ENCODE results near the gene CD6.
A peak's percentile ranks its signal among the peaks of the same experiment; 100 is the strongest.

Gene CD6

DNA sequence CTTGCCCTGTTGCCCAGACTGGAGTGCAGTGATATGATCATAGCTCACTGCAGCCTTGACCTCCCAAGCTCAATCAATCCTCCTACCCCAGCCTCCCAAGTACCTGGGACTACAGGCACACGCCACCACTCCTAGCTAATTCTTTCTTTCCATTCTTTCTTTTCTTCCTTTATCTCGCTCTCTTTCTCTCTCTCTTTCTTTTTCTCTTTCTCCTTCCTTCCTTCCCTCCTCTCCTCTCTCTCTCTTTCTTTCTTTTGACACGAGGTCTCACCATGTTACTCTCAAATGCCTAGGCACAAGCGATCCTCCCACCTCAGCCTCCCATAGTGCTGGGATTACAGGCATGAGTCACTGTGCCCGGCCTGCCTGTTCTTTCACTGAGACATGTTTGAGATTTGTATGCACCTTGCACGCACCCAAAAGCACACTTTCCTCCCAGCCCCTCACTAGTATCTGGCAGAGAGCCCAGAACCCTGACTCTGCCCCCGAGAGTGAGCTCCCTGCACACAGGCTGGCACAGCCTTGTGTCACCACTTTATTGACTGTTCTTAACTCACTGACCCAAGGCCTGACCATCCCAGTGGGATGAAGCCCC lies 56.8 kb downstream of the CD6 start:
- DNase-seq: peak in 1 of 5 experiments; percentile 89

DNA sequence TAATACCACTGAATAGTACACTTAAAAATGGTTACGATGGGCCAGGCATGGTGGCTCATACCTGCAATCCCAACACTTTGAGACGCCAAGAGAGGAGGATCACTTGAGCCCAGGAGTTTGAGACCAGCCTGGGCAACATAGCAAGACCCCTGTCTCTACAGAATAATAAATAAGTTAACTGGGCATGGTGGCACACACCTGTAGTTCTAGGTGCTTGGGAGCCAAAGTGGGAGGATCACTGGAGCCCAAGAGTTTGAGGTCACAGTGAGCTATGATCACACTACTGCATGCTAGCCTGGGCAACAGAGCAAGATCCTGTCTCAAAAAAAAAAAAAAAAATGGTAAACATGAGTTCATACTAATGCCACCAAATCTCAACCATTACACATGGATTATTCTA lies 61.3 kb downstream of the CD6 start:
- DNase-seq: no peak

DNA sequence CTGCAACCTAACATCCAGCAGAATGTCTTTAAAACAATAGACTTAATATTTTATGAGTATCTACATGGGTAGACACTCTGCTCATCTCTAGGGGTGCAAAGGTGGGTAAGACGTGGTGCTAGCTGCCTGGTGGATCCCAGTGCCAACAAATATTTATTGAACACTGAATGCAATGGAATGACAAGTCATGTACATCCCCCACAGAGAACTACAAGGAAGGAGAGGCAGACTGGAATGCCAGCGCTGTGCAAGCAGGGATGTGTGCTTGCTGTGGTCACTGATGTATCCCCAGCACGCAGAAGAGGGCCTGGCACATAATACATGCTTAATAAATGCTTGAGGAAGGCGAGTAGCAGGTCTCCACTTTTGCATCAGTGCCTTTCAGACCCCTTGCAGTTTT lies 61.9 kb downstream of the CD6 start:
- DNase-seq: no peak

DNA sequence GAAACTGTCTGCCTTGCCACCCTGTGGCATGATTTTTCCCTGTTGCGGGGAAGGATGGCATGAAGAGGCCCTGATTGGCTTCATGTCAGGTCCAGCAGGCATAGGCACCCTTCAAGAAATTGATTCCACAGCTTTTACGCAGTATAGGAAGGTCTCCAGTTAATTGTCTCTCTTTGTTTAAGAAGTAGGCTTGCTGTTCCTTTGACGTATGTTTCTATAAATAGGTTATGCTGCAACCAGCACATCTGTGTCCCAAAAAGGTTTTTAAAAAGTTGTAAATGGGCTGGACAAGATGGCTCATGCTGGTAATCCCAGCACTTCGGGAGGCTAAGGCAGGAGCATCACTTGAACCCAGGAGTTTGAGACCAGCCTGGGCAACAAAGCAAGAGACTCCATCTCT lies 62.6 kb downstream of the CD6 start:
- DNase-seq: no peak

DNA sequence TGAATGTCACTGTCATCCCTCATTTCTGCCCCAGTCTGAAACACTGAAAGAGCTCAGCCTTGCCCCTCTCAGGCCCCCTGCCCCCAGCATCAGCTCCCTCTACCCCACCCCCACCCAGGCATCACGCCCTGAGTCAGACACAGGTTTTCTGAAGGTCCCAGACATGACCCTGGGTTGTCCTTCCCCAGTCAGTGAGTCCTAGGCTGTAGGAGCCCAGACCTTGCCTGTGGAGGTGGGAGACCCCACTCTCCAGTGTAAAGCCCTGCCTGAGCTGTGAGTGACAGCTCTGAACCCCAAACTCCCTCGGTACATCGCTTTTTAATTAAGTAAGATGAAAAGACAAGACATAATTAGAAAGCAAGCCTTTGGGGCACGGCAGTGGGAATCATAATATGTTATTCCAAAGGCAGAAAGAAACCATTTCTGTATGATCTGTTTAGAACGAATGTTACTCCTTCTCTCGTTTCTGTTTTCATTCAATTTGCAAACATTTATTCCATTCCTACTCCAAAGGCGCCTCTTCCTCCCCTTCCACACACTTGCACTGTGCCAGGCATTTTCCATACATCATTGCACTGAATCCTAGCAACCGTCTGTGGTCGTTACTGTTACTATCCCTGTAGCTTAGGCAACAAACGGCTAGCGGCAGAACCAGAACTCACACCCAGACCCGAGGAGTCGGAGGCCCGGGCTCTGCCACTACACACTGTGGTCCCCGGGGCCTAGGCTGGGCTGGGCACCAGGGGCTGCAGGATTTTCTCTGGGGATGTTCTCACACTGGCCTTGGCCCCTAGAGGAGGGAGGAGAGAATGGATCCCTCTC lies 63.4 kb downstream of the CD6 start:
- DNase-seq: no peak

DNA sequence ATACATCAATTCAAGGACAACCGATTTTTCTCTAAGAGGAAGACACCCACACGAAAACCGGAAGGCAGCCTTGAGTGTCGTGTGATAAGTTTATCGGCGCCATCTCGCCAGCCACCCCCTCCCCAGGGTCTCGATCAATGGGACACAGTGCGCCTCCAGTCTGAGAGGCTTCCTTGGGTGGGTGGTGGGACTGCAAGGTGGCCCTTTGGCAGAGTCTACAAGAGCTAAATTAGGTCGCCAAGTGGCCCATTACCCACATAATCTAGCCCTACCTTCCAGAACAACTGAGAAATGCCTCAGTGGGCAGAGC lies 64.0 kb downstream of the CD6 start:
- DNase-seq: no peak

DNA sequence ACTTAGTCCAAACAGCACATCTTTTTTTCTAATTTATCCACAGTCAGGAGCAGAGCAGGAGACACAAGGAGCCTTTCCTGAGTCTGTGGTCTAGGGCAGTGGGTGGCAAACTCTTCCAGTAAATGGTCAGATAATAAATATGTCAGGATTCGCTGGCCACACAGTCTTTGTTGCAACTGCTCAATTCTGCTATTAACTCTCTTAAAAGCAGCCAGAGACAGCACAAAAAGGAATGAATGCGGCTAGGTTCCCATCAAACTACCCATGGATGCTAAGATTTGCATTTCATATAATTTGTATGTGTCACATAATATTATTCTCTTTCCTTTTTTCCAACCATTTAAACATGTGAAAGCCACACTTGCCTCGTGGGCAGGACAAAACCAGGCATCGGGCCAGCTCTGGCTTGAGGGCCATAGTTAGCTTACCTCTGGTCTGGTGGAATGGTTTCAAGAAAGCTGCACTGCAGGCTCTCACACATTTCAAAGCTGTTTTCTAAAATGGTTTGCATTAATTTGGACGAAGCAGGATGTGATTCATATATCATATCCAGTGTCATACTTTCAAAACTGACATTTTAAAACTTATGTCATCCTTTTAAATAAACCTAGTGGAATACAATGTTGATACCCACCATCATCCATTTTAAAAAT lies 66.1 kb downstream of the CD6 start:
- peak in 1 of 5 experiments; percentile 57 for DNase-seq

DNA sequence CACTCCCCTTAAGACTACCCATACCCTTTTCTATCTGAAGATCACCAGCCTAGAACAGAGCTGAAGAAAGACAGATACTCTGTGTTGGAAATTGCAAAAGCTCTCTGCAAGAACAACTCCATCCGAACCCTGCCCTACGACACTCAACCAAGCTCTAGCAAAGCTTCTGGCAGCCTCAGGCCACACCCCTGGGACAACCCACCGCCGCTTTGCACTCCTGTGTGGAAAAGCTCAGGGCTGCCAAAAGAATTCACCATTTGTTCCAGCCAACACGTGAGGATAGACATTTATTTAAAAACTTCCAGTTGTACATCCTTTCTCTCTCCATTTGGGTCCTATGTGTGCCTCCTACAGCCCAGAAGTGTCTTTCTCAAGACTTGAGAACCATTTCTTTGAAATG lies 68.4 kb downstream of the CD6 start:
- DNase-seq: no peak

DNA sequence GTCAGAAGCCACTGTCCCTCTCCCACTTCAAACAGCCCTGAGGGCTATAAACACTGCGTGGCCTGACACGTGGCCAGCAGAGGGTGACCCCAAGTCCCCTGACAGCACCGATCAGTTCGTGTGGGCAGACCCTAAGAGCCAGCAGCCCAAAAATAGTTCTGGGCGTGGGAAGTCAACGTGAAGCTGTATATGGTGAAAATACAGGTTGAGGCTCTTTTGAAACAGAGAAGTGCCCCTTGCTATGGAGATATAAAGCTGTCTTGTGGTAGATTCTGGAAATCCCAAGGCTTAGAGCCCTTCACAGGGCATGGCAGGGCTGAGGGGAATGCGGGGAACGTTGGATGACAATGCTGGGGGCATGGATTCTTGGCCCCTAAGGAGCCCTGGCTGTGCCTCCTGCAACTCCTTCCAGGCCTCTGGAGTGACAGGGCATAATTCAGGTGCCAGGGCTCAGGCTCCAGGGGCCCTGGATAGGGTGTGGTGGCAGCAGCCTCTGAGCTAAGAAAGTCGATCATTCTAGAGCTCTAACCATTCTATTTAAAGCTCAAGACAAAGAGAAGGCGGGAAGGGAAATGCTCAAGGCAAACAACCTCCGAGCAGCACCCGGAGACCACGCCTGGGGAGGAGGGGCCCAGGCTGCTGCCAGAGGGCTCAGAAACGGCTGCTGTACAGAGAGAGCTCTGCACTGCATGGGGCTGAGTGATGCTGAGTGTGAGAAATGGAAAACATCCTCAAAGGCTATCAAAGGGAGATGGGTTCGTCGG lies 70.5 kb downstream of the CD6 start:
- DNase-seq: peak; percentile 53 to 98 (median 72)

DNA sequence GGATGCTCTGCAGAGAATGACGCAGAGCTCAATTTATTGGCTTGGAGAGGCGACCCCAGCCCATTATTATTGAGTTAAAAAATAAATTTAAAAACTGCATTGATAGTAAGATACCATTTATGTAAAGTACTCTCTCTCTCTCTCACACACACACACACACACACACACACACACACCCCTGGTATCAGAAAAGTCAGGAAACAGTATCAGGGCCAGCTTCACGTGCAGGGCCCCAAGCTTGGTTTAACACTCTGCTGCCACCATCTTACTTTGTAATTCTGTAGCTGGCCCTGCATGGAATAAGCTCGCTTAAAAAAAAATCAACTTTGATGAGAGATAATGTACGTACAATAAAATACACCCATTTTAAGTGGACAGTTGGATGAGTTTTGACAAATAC lies 71.1 kb downstream of the CD6 start:
- no peak for DNase-seq

DNA sequence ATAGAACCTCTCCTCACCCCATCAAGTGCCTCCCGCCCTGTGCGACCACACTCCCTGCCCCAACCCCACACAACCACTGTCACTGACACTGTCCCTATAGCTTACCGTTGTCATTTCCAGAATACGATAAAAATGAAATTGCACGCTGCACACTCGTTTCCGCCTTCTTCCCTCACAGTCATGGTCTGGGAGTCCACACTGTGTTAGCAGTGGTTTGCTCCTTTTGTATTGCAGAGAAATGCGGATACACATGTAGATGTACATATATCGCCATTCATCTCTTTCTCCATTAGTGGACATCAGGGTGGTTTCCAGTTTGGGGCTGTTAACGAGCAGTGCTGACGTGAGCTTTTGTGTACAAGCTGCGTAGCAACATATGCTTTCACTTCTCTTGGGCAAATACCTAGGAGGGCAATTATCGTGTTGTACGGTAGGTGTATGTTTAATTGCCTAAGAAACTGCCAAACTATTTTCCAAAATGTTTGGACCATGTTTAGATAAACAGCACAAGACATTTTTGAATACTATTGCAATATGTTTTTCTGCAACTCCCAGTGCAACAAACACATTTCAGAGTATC lies 71.6 kb downstream of the CD6 start:
- DNase-seq: peak in 1 of 5 experiments; percentile 85

DNA sequence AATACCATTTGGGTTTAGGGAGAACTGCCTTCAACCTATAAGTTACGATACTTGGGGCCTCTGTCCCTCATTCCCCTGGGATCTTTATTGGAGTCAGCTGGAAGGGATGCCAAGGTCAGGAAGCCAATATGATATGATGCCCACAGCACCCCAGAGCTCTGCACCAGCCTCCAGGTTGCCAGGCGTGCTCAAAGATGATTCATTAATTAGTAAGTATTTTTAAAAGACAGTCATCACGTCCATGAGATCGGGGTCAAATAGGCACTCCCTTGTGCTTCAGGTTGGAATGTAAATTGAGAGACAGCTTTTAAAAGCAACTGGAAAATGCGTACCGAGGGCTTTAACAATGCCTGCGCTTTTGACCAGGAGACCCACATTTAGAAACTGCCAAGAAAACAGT lies 73.8 kb downstream of the CD6 start:
- no peak for DNase-seq

DNA sequence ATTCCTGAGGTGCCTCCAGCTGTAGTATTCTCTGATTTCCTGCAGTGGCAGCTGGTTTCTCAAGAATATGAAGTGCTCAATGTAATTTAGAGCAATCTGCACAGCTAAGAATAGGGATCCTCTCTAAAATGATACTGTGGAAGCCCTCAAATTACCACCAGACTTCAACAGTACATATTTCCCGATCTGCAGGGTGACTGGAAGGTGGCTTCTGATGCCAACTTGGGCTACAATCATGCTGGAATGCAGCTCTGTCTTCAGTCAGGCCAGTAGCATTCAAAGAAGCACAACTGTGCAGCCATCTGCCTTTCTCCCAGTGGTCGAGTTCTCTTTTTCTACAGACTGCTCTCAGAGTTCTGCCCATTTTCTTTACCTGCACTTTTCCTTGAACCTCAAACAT lies 75.4 kb downstream of the CD6 start:
- no peak for DNase-seq

DNA sequence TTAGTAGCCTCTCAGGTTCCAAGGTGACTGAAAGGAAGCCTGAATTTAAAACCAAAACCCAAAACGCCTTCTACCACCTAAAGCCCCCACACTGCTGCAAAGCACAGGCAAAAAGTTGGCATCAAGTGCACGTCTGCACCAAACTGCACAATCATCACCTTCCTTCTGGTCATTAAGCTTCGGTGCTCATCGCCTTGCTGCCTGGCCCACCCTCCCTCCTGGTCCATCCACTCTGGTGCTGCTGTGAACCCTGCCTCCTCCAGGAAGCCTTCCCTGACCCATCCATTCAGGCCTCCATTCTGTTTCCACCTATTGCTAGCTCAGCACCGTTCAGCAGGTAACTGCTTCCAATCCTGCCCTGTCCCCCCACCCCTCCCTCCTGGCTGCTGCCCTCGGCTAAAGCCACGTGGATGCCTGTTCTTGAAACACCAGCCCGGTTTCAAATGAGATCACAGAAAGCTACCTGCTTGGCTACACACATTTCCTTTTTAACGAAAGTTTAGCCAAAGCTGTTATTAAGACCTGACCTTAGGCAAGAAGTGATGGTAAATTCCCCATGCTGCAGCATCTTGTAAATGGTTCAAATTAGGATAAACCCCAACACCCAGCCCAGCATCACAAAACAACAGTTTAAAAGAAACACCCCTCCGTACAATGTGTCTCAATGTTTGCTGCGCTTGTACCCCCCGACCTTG lies 77.0 kb downstream of the CD6 start:
- no peak for DNase-seq

DNA sequence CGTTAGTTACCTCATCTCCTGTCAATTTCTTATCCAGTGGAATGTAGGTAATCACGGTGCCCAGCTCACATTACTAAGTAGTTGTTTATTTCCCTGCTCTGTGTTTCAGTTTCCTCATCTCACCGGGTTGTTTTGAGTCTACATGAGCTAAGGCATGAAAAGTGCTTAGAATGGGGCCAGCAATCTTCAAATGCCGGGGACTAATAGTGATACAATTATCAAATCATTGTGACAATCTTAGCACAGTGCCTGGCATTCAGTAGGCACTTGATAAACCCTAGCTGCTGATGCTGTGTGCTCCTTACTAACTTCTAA lies 77.5 kb downstream of the CD6 start:
- DNase-seq: peak in 1 of 5 experiments; percentile 50

DNA sequence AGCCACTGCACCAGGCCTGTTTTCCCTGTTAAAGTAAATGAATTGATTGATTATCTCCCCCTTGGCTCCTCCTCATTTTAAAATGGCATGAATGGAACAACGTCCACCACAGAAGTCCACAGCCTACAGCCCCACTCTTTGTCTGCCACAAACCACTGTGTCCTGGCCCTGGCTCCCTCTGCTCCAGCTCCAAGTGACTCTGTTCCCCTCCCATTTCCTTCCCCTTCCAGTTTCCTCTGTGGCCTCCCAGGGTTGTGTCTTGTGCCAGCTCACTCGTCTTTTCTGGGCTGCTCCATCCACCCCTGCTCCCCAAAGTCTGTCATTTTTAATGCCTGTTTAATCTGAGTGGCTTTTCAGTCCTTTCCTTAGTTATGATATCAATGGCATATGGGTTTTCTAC lies 78.4 kb downstream of the CD6 start:
- no peak for DNase-seq

DNA sequence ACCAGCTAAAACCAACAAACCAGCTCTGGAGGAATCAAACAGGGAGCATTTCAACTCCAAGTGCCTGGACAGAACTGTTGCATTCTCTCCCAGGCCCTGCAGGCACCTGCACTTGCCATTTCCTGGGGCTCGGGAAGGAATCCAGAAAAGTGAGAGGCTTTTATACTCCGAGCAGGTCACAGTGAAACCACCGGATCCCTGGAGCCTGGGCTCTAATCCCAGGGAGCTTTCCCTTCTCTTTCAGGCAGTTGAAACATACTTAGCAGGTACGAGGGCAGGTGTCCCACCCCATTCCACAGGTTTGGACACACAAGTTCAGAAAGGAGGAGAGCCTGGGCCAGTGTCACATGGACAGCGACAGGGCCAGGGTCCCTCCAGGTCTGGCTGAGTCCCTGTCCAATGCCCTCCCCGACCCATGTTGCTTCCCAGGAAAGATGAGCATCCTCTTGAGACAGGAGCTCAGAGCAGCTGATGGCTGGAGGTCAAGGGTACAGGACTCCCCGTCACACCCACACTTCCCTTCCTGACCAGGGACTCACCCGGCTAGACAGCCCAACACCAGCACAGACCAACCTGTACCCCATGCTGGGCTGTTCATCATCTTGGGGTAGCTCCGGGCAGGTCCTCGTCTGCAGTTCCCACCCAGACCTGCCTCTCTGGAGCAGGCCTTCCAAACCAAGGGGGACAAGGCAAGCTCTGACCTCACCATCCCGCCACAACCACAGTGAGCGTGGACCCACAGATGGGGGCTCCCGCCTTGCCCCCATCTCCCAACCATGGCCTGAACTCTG lies 80.9 kb downstream of the CD6 start:
- no peak for DNase-seq

DNA sequence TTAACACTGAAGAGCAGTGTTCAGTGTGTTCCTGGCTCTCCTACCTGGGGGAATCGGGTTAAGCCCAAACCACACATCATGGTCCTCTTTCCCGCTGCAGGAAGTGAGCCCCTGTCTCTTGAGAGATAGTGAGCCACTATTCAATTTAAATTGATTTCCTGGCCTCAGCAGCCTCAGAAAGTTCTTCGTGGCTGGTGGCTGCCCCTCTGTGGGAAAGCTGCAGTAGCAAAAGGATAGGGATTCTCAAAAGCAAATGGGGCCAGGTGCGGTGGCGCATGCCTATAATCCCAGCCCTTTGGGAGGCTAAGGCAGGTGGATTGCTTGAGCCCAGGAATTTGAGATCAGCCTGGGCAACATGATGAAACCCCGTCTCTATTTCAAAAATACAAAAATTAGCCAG lies 81.7 kb downstream of the CD6 start:
- no peak for DNase-seq

DNA sequence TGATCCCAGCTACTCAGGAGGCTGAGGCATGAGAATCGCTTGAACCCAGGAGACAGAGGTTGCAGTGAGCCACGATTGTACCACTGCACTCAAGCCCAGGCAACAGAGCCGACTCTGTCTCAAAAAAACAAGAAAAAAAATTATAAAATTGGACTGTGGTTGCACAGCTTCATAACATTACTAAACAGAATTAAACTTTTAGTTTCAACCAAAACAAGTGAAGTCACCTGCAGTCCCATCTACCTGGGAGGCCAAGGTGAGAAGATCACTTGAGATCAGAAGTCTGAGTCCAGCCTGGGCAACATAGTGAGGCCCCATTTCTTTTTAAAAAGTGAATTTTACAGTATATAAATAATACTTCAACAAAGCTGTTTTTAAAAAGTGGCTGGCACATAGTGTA lies 83.0 kb downstream of the CD6 start:
- peak in 1 of 5 experiments; percentile 40 for DNase-seq

DNA sequence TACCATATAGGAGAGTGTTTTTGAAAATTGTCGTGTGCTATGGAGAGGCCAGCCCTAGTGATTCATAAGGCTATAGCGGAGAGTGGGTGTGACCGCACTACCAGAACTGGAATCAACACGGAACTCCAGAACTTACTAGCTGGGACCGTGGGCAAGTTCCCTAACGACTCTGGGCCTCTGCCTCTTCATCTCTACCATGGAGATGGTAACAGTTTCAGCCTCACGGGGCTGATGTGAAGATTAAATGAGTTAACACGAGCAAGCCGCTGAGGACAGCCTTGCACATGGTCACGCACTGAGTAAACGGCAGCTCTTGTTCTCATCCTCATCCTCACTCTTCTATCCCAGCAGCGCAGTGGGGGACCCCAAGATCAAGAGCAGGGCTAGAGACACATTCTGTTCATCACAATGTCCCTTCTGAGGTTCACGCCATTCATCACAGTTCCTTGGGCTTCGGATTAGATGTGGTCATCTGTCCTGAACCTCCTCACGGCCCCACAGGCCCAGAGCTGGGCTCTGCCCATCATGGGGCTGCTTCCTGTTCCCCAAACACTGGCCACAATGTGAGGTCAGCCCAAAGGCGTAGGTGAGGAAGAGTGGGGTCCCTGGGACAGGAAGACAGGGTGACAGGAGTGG lies 83.6 kb downstream of the CD6 start:
- DNase-seq: peak in 2 of 5 experiments; percentile 54 to 88

DNA sequence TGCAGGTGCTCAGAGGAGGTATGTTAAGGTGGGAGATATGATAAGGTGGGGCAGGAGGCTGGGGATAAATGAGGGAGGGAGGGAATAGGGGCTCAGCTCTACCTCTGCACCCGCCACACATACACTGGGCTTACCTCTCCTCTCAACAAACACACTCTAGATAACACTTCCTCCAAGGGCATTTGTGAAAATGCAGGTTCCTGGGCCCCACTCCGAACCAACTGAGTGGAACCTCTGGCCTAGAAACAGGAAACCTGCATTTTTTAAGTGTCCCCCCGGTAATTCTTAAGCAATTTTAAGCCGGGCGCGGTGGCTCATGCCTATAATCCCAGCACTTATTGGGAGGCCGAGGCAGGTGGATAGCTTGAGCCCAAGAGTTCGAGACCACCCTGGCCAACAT lies 84.3 kb downstream of the CD6 start:
- DNase-seq: peak in 1 of 5 experiments; percentile 60
